Measurements from ENCODE around the gene GPC3.
"Not testable (repeated sequence)": the region's sequence is repeated elsewhere in the genome, so short reads cannot be mapped to it uniquely, and the experiment has no call there.

Gene GPC3

DNA sequence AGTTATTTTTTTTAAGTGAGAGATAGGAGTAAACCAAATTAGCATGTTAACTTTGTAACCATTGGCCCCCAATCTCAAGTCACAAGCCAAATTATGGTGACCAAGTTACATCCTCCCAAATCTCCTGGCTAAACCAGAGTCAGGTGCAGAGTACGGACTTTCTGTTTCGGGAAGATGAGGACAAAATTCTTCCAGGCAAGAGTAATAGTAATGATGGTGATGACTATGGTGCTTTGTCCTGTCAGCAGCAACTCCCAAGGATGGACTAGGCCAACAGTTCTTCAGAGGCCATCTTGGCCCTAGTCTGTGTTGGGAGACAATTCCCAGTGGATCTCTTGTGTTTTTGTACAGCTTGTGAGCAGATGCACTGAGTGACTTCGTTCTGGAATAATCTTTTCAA, 148.8 kb downstream of the GPC3 start:
- DNase-seq = no peak

- no peak for DNase-seq
Measured at GRCh38 chrX:133834771-133835170, 150.6 kb downstream of the GPC3 start.

DNA sequence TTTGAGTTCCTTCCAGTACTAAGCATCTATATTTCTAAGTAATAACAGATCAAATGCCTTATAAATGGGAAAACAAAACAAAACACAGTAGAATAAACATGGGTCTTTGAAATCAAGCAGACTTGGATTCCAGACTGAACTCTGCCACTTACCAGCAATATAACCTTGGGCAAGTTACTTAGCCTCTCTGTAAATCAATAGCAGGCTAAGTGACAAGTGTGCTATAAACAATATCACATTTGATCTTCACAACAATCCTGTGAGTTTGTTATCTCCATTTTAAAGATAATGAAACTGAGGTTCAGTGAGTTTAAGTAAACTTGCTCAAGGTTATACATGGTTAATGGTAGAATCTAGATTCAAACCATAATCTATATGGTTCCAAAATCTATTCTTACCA, 165.8 kb downstream of the GPC3 start:
- DNase-seq = no peak

- no peak for DNase-seq
Measured at GRCh38 chrX:133818019-133818418, 167.4 kb downstream of the GPC3 start.

- DNase-seq = no peak
Measured at GRCh38 chrX:133815496-133815895, 169.9 kb downstream of the GPC3 start.

- DNase-seq = no peak
Measured at GRCh38 chrX:133813971-133814370, 171.4 kb downstream of the GPC3 start.

DNA sequence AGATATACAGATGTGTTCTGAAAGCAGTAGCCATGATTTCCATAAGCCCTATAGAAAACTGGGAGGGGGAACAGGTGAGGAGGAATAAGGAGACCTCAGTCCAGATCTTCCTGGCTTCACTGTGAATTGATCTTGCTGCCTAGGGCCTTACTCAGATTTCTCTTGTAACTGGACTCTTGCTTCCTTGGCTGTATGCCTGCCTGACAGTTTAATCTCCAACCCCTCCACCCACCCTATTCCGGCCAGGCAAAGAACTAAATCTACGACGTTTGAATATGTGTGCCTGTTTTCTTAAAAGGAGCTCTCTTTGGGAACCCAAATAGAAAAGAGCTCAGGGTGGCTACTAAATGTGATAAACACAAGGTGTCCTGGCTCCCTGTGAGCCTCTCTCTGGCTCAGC, 173.0 kb downstream of the GPC3 start:
- DNase-seq = no peak

DNA sequence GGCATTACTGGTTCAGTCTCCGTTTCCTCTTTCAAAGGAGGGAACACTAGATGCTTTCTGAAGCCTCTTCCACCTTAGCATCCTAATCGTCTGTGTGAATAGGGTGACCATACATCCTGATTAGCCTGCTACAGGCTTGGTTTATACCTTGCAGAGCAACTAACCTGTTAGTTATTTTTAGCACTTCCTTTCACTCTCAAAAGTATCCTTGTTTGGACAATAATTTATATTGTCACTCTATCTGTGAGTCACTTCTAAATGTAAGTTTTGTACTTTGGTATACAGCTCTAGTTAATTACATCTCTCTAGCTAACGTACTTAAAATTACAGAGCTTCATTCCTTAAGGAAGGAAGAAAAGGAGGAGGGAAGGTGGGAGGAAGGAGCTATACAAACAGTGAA, 174.5 kb downstream of the GPC3 start:
- no peak for DNase-seq

DNA sequence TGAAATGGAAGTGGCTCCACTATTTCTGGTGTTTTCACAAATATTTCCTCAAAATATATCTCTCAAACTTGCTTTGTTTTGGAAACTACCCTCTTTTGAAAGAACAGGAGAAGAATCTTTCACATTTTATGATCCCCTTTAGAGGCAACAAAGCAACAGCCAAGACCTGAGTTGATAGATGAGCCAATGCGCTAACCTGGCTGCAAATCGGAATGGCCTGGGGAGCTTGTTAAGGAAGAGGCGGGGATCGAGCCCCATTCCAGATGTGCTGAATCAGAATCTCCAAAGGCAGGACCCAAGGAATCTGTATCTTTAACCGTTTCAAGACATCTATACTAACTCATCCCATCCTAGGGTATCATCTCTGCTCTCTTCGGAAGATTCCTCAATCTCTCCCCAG, 181.3 kb downstream of the GPC3 start:
- no peak for DNase-seq

GRCh38 chrX:133796282-133796681, 189.1 kb downstream of the GPC3 start:
- no peak for DNase-seq

DNA sequence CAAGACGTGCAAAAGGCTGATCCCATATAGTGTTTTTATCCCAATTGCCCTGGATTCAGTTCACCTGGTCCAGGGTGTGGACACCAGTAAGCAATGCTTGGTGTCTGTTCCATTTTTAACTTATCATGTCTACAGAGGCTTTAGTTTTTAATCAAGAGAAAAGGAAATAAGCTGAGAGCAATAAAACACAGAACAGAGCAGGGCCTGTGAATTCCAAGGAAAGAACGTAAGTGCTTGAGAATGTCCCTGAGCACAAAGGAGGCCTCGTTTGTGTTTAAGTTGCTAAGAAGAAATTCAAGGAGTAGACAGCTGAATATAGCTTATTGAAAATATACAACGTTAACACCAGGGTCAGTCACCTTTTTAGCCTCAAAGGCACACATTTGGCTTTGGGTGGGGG, 191.3 kb downstream of the GPC3 start:
- DNase-seq = no peak

DNA sequence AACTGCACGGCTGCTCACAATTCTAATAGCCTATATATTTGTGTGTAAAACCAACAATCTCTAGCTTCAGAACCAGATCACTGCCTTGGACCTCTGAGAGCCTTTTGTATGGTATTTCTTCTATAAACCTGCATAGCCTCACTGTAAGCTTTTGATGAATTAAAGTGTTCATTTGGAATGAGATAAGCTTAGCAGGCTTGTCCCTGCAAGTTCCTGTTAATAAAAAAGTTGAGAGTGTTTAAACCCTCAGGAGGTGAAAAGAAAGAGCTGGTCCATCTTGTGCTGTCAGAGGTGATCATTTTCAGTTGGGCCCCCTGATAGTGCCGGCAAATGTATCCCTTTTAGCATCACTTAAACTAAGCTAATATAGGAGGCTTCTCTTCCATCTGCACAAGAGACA, 191.8 kb downstream of the GPC3 start:
- no peak for DNase-seq

- peak; percentile 88 for DNase-seq
Measured at GRCh38 chrX:133792198-133792953, 193.0 kb downstream of the GPC3 start.

- DNase-seq = no peak
Measured at GRCh38 chrX:133789829-133790228, 195.6 kb downstream of the GPC3 start.

DNA sequence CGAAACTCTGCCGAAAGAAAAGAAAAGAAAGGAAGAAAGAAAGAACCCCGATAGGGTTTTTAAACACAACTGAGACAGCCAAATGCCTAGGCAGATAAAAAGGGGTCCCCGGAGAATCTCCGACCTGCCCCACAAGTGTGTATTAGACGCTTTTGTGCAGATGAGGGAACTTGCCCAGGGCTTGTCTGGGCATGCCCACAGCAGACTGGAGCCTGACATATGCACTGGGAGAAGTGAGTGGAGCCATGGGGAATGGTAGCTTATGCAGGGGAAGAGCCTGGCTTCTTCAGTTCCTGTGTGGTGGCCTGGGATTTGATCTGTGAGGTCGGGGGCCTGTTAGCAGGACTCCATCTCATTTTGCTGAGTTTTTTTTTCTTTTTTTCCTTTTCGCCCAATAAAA, 199.0 kb downstream of the GPC3 start:
- DNase-seq = no peak

DNA sequence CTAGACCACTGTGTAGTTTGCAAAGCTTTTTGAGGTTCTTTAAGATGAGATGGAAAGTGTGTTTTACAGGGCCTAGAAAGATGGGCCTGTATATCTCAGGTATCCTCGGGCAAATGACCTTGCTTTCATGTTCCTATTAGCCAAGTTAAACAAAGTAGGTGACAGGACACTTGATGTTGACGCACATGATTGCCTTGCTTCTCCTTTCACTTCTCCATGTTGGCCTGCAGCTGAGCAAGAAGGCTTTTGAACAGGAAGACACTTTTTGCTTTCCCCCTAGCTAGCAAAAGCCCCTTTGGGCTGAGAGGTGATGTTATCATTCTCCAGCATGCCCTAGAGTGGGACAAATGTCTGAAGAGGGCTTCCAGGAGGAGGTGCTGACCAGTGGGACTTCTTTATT, 202.1 kb downstream of the GPC3 start:
- no peak for DNase-seq

- DNase-seq = no peak
Measured at GRCh38 chrX:133781174-133781573, 204.2 kb downstream of the GPC3 start.

- peak; percentile 23 for DNase-seq
Measured at GRCh38 chrX:133776072-133776471, 209.3 kb downstream of the GPC3 start.

DNA sequence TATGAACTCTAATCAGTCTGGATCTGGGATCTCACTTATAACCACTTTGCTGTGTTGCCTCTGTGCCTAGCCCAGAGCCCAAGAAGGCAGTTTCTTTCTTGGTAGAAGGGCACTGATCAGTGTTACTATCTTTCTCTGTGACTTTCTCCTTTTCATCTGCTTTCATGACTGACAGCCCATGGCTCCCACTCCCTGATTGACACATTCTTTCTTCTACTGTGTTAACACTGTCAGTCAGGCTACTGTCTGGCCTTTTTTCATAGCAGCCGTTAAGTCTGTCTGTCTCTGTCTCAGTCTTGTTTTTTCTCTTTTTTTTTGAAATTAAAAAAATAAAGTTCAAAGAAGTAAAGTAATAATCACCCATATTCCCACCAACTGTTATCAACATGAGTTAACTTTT, 210.6 kb downstream of the GPC3 start:
- DNase-seq = no peak

GRCh38 chrX:133771086-133771646, 214.2 kb downstream of the GPC3 start:
- peak; percentile 18 for DNase-seq

DNA sequence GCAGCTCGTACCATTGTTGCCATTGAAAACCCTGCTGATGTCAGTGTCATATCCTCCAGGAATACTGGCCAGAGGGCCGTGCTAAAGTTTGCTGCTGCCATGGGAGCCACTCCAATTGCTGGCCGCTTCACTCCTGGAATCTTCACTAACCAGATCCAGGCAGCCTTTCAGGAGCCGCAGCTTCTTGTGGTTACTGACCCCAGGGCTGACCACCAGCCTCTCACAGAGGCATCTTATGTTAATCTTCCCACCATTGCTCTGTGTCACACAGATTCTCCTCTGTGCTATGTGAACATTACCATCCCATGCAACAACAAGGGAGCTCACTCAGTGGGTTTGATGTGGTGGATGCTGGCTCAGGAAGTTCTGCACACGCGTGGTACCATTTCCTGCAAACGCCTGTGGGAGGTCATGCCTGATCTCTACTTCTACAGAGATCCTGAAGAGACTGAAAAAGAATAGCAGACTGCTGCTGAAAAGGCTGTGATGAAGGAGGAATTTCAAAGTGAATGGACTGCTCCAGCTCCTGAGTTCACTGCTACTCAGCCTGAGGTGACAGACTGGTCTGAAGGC, 222.3 kb downstream of the GPC3 start:
- DNase-seq = not testable (repeated sequence)

DNA sequence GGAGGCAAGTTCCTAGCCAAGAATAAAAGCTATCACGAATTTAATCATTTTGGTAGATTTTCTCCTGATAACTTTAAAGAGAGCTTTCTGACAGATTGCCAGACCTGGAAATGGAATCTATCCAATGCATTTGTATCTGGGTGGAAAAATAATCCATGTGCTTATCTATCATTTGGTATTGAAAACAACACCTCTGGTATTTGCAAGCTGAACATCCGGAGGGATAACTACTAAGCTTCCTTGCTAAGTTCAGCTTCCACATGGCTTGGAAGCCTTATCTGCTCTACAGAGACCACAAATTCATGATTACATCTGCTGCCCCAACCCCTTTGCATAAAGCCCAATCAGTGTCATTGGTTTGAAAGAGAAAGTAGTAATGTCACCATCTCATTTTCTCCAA, 230.7 kb downstream of the GPC3 start:
- DNase-seq = no peak

DNA sequence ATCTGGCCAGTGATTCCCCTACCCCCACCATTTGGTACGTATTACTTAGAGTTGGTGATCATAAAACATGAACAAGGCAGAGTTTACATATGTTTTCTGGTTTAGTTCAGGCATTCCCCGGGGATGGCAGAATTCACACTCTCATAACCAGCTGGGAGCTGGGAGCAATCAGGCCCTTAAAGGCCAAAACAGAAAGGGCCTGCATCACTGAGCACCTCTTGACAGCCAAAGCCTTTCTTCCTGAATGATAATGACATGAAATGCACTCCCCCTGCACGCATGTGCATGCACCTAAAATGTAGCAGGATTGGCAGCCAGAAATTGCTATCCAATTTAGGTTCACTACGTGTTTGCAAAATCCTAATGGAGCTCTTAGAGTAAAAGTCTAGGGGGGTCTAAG, 235.4 kb downstream of the GPC3 start:
- DNase-seq = peak; percentile 16

DNA sequence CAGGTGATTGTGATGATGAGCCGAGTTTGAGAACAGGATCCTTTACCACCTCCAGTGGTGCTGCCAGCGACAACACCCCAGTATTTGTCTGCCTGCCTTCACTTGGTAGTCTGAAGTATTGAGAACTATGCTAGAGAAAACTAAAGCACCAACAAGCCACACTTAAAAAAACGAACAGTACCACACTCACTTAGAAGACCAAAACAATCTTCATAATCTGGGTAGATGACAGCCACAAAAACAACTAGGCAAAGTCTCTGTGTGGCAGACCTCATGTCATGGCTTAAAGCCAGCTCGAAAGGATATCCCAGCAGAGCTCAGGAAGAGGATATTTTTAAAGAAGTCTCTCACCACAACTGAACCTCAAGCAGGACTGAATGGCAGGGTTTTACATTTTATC, 236.0 kb downstream of the GPC3 start:
- DNase-seq = no peak

GRCh38 chrX:133747196-133747595, 238.2 kb downstream of the GPC3 start:
- no peak for DNase-seq
